NCI-H2196 (cell line): Measurements from ENCODE around the gene CCDC148.
"Not testable (repeated sequence)": the region's sequence is repeated elsewhere in the genome, so short reads cannot be mapped to it uniquely, and the experiment has no call there.

ENCODE experiments used
- DNase-seq: peaks from one replicate; lab custom pipeline; 2025; ENCODE audit not compliant: unreplicated experiment; lab: John Stamatoyannopoulos, UW

CCDC148 gene

DNA sequence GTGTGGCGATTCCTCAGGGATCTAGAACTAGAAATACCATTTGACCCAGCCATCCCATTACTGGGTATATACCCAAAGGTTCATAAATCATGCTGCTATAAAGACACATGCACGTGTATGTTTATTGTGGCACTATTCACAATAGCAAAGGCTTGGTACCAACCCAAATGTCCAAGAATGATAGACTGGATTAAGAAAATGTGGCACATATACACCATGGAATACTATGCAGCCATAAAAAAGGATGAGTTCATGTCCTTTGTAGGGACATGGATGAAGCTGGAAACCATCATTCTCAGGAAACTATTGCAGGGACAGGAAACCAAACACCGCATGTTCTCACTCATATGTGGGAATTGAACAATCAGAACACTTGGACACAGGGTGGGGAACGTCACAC, 17.5 kb downstream of the CCDC148 start:
- DNase-seq = not testable (repeated sequence)

DNA sequence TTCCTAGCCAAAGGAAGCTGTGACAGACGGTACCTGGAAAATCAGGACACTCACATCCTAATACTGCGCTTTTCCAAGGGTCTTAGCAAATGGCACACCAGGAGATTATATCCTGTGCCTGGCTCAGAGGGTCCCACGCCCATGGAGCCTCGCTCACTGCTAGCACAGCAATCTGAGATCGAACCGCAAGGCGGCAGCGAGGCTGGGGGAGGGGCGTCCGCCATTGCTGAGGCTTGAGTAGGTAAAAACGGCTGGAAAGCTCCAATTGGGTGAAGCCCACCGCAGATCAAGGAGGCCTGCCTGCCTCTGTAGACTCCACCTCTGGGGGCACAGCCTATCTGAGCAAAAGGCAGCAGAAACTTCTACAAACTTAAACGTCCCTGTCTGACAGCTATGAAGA, 22.8 kb downstream of the CCDC148 start:
- DNase-seq = not testable (repeated sequence)

GRCh38 chr2:158432117-158432516, 24.4 kb downstream of the CCDC148 start:
- no peak for DNase-seq

GRCh38 chr2:158414538-158414937, 42.0 kb downstream of the CCDC148 start:
- no peak for DNase-seq

DNA sequence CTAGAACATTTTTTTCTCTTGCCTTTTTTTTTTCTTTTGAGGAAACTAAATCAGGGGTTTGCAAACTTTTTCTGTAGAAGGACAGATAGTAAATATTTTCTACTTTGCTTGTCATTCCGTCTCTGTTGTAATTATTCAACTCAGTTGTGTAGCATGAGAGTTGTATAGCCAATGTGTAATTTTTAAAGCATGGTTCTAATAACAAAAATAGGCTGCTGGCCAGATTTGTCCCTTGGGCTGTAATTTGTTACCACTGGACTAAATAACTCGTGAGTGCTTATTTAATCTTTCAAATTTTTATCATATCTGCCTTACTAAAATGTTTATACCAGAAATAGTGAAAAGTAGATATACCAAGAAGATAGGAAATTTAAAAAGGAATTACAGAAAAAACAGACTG, 43.0 kb downstream of the CCDC148 start:
- no peak for DNase-seq

DNA sequence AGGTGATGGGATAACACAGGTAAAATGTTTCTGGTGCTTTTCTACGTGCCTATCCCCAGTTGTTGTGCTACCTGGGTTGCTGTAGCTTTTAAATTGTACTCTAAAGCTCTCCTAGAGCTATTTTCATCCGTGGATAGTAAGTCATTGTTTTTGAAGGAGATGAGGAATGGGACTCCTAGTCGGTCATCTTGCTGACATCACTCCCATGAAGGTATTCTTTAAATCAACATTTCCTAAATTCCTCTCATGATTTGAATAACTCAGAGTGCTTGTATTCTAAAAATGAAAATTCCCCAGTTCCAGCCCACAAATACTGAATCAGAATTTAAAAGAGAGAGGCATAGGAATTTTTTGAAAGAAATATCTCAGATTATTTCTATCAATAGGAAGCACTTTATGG, 44.3 kb downstream of the CCDC148 start:
- DNase-seq = no peak

GRCh38 chr2:158411748-158412147, 44.8 kb downstream of the CCDC148 start:
- no peak for DNase-seq

DNA sequence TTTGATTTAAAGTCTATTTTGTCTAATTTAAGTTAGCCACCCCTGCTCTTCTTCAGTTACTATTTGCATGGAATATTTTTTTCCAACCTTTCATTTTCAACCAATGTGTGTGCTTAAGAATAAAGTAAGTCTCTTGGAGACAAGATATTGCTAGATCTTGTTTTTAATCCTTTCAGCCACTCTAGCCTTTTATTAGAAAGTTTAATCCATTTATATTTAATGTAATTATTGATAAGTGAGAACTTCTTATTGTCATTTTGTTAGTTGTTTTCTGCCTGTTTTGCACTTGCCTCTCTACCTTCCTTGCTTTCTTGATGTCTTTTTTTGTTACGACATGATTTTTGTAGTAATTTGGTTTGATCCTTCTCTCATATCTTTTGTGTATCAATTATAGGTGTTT, 46.4 kb downstream of the CCDC148 start:
- DNase-seq = no peak

DNA sequence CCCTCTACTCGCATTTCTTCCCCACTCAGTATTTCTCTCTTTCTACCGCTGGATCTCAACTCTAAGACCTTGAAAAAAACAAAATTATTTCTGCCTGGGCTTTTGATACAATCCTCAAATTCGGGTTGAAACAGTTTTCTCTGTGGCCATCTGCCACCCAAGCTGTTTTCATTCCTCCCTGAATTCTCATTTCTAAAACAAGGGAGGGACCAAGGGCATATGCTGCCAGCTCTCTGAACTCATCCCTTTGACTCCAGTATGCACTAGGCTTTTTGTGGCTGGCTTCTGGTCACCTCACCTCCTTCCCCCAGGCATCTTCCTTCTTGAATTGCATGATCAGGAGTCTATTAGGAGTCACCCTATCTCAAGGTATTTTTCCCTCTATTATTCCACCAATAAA, 49.5 kb downstream of the CCDC148 start:
- DNase-seq = no peak

- DNase-seq = no peak
Measured at GRCh38 chr2:158405341-158405740, 51.2 kb downstream of the CCDC148 start.

DNA sequence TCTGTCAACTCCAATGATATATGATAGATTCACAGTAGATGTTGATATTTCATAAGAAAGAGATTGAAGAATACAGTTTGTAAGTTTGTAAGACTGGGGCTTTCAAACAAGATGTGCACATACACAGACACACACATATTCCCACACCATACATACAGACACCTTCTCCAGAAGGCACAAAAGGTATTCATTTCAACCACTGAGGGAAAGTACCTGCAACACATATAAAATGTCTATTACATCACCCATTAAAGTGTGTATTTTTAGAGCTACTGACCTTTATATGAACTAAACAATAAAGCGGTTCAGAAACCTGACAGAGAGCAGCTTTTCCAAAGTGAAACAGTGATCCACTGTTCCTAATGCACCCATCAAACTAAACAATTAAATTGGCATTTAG, 53.3 kb downstream of the CCDC148 start:
- no peak for DNase-seq

GRCh38 chr2:158402665-158403064, 53.9 kb downstream of the CCDC148 start:
- DNase-seq = no peak

DNA sequence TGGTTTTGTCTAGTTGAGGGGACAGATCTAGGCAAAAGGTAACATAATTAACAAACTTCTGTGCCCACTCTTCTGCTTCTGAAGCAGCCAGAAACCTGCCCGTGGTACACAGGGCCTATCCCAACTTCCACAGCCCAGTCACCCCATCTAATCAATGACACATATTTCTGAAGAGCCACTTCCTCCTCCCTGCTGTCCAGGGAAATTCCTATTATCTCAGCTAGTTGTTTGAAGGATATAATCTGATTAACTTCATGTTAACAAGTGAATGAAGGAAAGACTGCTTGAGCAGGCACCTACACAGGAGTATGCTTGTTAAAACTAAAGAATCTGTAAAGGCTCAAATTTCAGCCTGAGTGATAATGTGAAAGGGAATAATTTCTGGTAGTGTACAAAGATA, 61.4 kb downstream of the CCDC148 start:
- DNase-seq = no peak

DNA sequence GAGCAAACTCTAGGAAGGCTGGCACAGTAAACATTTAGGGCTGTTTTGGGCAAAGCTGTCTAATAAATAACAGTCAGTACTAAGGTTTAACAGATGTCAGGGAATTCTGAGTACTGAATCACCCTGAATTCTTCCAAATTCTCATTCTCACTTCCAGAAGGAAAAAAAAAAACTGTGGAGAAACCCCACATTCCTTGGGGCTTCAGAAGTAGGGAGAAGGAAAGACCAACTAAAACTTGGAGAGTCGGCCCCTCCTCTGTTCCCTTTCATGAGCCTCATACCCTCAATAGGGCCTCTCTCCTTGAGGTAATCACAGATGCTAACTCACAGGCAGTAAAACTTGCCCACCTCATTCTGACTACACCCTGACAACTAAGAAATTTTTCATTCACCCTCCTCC, 62.1 kb downstream of the CCDC148 start:
- DNase-seq = no peak

- no peak for DNase-seq
Measured at GRCh38 chr2:158393886-158394285, 62.7 kb downstream of the CCDC148 start.

- no peak for DNase-seq
Measured at GRCh38 chr2:158392687-158393086, 63.9 kb downstream of the CCDC148 start.

DNA sequence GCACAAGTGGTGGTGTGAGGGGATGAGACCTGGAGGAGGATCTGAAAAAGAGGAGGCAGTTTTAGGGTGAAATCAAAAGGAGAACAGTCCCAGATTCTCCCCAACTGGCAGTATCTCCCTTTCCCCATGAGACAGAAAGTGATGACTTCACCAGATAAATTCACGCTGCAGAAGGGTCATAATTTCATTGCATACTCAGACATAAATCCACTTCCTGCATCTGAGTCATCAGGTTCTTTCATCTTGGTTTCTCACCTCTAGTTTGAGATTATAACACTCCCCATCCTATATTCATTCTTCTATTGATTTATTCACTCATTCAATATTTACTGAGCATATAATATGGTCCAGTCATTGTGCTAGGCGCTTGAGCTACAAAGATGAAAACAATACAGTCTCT, 64.7 kb downstream of the CCDC148 start:
- DNase-seq = no peak

GRCh38 chr2:158391361-158391760, 65.2 kb downstream of the CCDC148 start:
- DNase-seq = no peak

- DNase-seq = no peak
Measured at GRCh38 chr2:158388159-158388558, 68.4 kb downstream of the CCDC148 start.

DNA sequence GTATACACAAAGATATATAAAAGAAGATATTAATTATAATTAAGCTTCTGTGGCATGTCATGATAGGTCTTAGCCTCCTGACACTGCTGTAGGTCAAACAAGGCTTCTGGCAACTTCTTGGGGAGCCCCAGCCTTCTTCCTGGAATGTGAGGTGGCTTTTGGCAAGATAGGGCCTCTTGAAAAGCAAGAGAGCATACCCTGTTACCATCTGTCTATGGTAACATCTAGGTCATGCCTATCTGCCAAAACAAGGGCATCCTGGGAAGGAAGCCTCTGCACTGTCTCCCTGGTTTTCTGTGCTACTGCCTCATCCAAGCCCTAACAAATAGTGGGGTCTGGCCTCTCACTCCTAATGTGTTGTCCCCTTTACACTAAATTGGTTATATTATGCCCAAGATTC, 70.9 kb downstream of the CCDC148 start:
- no peak for DNase-seq

DNA sequence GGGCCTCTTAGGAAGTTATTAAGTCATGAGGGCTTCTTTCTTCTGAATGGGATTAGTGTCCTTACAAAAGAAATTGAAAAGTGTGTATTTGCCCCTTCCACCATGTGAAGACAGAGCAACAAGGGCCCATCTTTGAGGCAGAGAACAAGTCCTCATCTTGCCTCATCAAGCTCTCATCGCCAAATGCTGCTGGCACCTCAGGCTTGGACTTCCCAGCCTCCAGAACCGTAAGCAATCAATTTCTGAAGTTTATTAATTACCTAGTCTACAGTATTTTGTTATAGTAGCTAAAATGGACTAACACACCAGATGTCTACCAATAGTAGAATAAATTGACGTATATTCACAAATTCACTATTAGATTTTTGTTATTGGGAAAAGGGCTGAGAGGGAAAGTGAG, 74.6 kb downstream of the CCDC148 start:
- no peak for DNase-seq

GRCh38 chr2:158381205-158381604, 75.3 kb downstream of the CCDC148 start:
- no peak for DNase-seq

DNA sequence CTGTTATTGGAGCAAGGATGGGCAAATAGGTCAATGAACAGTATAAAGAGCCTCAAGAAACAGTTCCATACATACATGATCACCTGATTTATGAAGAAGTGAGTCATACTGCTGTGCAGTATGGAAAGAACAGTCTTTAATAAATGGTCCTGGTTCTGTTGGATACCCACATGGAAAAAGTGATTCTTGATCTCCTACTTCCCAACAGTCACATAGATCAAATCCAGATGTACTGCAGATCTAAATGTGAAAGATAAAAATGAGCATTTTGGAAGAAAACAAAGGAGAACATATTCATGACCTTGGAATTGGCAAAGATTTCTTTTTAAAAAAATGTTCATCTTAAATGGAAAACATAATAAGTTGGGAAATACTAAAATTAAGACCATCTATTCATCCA, 75.8 kb downstream of the CCDC148 start:
- DNase-seq = no peak

- no peak for DNase-seq
Measured at GRCh38 chr2:158378926-158379325, 77.6 kb downstream of the CCDC148 start.
